NCI-H1105 (cell line): ENCODE data around the gene PLGRKT.

Experiments used
- DNase-seq: peaks from one replicate; lab custom pipeline; 2025; lab: John Stamatoyannopoulos, UW

Gene PLGRKT

GRCh38 chr9:5310851-5311250 lies 126.9 kb downstream of the PLGRKT start:
- no peak for DNase-seq
